ENCODE measurements around the gene ZXDB.
"Not testable (repeated sequence)": the region's sequence is repeated elsewhere in the genome, so short reads cannot be mapped to it uniquely, and the experiment has no call there.

ZXDB gene

GRCh38 chrX:57591284-57592159 is at the start of gene ZXDB:
TSS of gene ZXDB (plus strand) at chrX:57592011. CDS start at chrX:57592049, 38 bp downstream.
- H3K4me3 Mint-ChIP-seq: peak within 1 kb of the TSS; percentile 81
- DNase-seq, H3K9me3 Mint-ChIP-seq, H3K27me3 Mint-ChIP-seq: not testable (repeated sequence)
- peak within 1 kb of the TSS; percentile 90 for H3K27ac Mint-ChIP-seq
- peak; percentile 56 for ATAC-seq
- H3K36me3 Mint-ChIP-seq (ENCODE audit: low read depth): peaks cover 22% of the 10 kb centered on the region
- H3K4me1 Mint-ChIP-seq: peaks cover 36% of the 10 kb centered on the region

GRCh38 chrX:57565198-57565597 is 26.6 kb upstream of the ZXDB start:
- Mint-ChIP-seq H3K36me3 (ENCODE audit: low read depth) (no peaks in the 10 kb centered on the region), H3K9me3 (no peaks in the 10 kb centered on the region)

GRCh38 chrX:57573754-57574153 is 18.1 kb upstream of the ZXDB start:
- no peak for DNase-seq
- no peaks in the 10 kb centered on the region for H3K4me1 Mint-ChIP-seq
- H3K36me3 Mint-ChIP-seq (ENCODE audit: low read depth): no peaks in the 10 kb centered on the region
- no peaks in the 10 kb centered on the region for H3K27me3 Mint-ChIP-seq
- no peak for ATAC-seq
- no peaks in the 10 kb centered on the region for H3K9me3 Mint-ChIP-seq
- H3K4me3 Mint-ChIP-seq: no peak overlapping the region
- no peak overlapping the region for H3K27ac Mint-ChIP-seq

More at GRCh38 chrX:57565198-57565597, 26.6 kb upstream of the ZXDB start:
- no peak for DNase-seq
- Mint-ChIP-seq H3K4me3 (no peak overlapping the region), H3K4me1 (no peaks in the 10 kb centered on the region), H3K27me3 (no peaks in the 10 kb centered on the region), H3K27ac (no peak overlapping the region)
- no peak for ATAC-seq

GRCh38 chrX:57582948-57583347 is 8.9 kb upstream of the ZXDB start:
- ATAC-seq; H3K9me3 Mint-ChIP-seq; H3K36me3 Mint-ChIP-seq (ENCODE audit: low read depth); H3K27ac Mint-ChIP-seq; H3K4me1 Mint-ChIP-seq; DNase-seq; H3K4me3 Mint-ChIP-seq; H3K27me3 Mint-ChIP-seq: not testable (repeated sequence)

- Mint-ChIP-seq H3K36me3 (ENCODE audit: low read depth) (no peaks in the 10 kb centered on the region), H3K4me1 (peaks cover 2% of the 10 kb centered on the region), H3K27ac (no peak overlapping the region), H3K9me3 (no peaks in the 10 kb centered on the region), H3K27me3 (no peaks in the 10 kb centered on the region), H3K4me3 (no peak overlapping the region)
- ATAC-seq (no peak), DNase-seq (no peak)
These were observed 8.3 kb upstream of the ZXDB start for GRCh38 chrX:57583477-57583876.

GRCh38 chrX:57586360-57586759 is 5.5 kb upstream of the ZXDB start:
- no peak overlapping the region for H3K4me3 Mint-ChIP-seq

GRCh38 chrX:57587062-57587461 is 4.7 kb upstream of the ZXDB start:
- DNase-seq: no peak
- no peak for ATAC-seq
- Mint-ChIP-seq H3K9me3 (no peaks in the 10 kb centered on the region), H3K4me3 (no peak overlapping the region), H3K36me3 (ENCODE audit: low read depth) (no peaks in the 10 kb centered on the region), H3K27me3 (no peaks in the 10 kb centered on the region), H3K27ac (no peak overlapping the region), H3K4me1 (peaks cover 11% of the 10 kb centered on the region)

More at GRCh38 chrX:57586360-57586759, 5.5 kb upstream of the ZXDB start:
- Mint-ChIP-seq H3K9me3 (no peaks in the 10 kb centered on the region), H3K36me3 (ENCODE audit: low read depth) (no peaks in the 10 kb centered on the region), H3K27me3 (no peaks in the 10 kb centered on the region), H3K27ac (no peak overlapping the region), H3K4me1 (peaks cover 10% of the 10 kb centered on the region)
- no peak for DNase-seq
- ATAC-seq: no peak

- H3K36me3 Mint-ChIP-seq (ENCODE audit: low read depth): no peaks in the 10 kb centered on the region
- DNase-seq (no peak), ATAC-seq (no peak)
- H3K4me3 Mint-ChIP-seq: no peak overlapping the region
- no peaks in the 10 kb centered on the region for H3K27me3 Mint-ChIP-seq
- H3K4me1 Mint-ChIP-seq: peaks cover 11% of the 10 kb centered on the region
- no peaks in the 10 kb centered on the region for H3K9me3 Mint-ChIP-seq
- H3K27ac Mint-ChIP-seq: no peak overlapping the region
These were observed 4.2 kb upstream of the ZXDB start for GRCh38 chrX:57587607-57588006.

GRCh38 chrX:57592160-57592893 is 516 bp downstream of the ZXDB start:
- ATAC-seq (peak; percentile 76), DNase-seq (peak; percentile 9)
- peaks cover 38% of the 10 kb centered on the region for H3K4me1 Mint-ChIP-seq
- not testable (repeated sequence) for H3K27ac Mint-ChIP-seq, H3K27me3 Mint-ChIP-seq, H3K9me3 Mint-ChIP-seq
- peaks cover 25% of the 10 kb centered on the region for H3K36me3 Mint-ChIP-seq (ENCODE audit: low read depth)
- H3K4me3 Mint-ChIP-seq: peak overlapping the region; percentile 57

GRCh38 chrX:57592894-57593215 is 1.0 kb downstream of the ZXDB start:
- DNase-seq (peak; percentile 21), ATAC-seq (peak; percentile 17)
- H3K27me3 Mint-ChIP-seq, H3K27ac Mint-ChIP-seq, H3K9me3 Mint-ChIP-seq: not testable (repeated sequence)
- peak overlapping the region; percentile 57 for H3K4me3 Mint-ChIP-seq
- peaks cover 40% of the 10 kb centered on the region for H3K4me1 Mint-ChIP-seq
- peaks cover 30% of the 10 kb centered on the region for H3K36me3 Mint-ChIP-seq (ENCODE audit: low read depth)

- H3K4me1 Mint-ChIP-seq: peaks cover 42% of the 10 kb centered on the region
- H3K4me3 Mint-ChIP-seq: peak overlapping the region; percentile 73
- H3K27me3 Mint-ChIP-seq: no peaks in the 10 kb centered on the region
- H3K9me3 Mint-ChIP-seq: peaks cover 3% of the 10 kb centered on the region
- peaks cover 36% of the 10 kb centered on the region for H3K36me3 Mint-ChIP-seq (ENCODE audit: low read depth)
- no peak for DNase-seq
- peak overlapping the region; percentile 76 for H3K27ac Mint-ChIP-seq
- ATAC-seq: no peak
These were observed 3.6 kb downstream of the ZXDB start for GRCh38 chrX:57595381-57595811.

- ATAC-seq (no peak), DNase-seq (no peak)
- peaks cover 35% of the 10 kb centered on the region for H3K4me1 Mint-ChIP-seq
- no peaks in the 10 kb centered on the region for H3K27me3 Mint-ChIP-seq
- H3K9me3 Mint-ChIP-seq: peaks cover 3% of the 10 kb centered on the region
- H3K27ac Mint-ChIP-seq: no peak overlapping the region
- peak overlapping the region; percentile 73 for H3K4me3 Mint-ChIP-seq
- H3K36me3 Mint-ChIP-seq (ENCODE audit: low read depth): peaks cover 36% of the 10 kb centered on the region
These were observed 4.3 kb downstream of the ZXDB start for GRCh38 chrX:57596109-57596508.

- Mint-ChIP-seq H3K27me3 (no peaks in the 10 kb centered on the region), H3K4me3 (no peak overlapping the region), H3K27ac (no peak overlapping the region), H3K4me1 (peaks cover 32% of the 10 kb centered on the region), H3K9me3 (peaks cover 3% of the 10 kb centered on the region), H3K36me3 (ENCODE audit: low read depth) (peaks cover 36% of the 10 kb centered on the region)
- DNase-seq (no peak), ATAC-seq (no peak)
These were observed 4.7 kb downstream of the ZXDB start for GRCh38 chrX:57596516-57596915.

- DNase-seq (no peak), ATAC-seq (no peak)
- Mint-ChIP-seq H3K36me3 (ENCODE audit: low read depth) (peaks cover 5% of the 10 kb centered on the region), H3K27ac (no peak overlapping the region), H3K9me3 (peaks cover 12% of the 10 kb centered on the region), H3K4me1 (no peaks in the 10 kb centered on the region), H3K27me3 (no peaks in the 10 kb centered on the region), H3K4me3 (no peak overlapping the region)
These were observed 15.7 kb downstream of the ZXDB start for GRCh38 chrX:57607295-57608187.

Data from activated naive CD8-positive, alpha-beta T cell treated with anti-CD3 and anti-CD28 coated beads, Interleukin-2, amount 50 U/mL, for 24 hours (primary cell).